BE2C (cell line): ENCODE results near the gene EFCAB12.
"Not testable (repeated sequence)": the region's sequence is repeated elsewhere in the genome, so short reads cannot be mapped to it uniquely, and the experiment has no call there.

Experiments
- DNase-seq: peaks from one replicate; pipeline ENCODE4 v3.0.0-alpha.2; 2020
- H3K27me3 ChIP-seq: fragments of 250-450 bp; sonication (Bioruptor Pico); 2 replicates; pipeline ENCODE4 v1.5.1; 2020; ENCODE audit warnings: mild to moderate bottlenecking
- H3K36me3 ChIP-seq: fragments of 250-450 bp; sonication (Bioruptor Pico); 2 replicates; pipeline ENCODE4 v1.5.1; 2020; ENCODE audit warnings: mild to moderate bottlenecking
- H3K4me1 ChIP-seq: fragments of 250-450 bp; sonication (Bioruptor Pico); 2 replicates; pipeline ENCODE4 v1.5.1; 2020
- H3K4me3 ChIP-seq: 2 replicates; pipeline ENCODE4 v1.5.1; 2011; ENCODE audit warnings: low read depth, low read length
- H3K9me3 ChIP-seq: fragments of 250-450 bp; sonication (Bioruptor Pico); 2 replicates; pipeline ENCODE4 v1.5.1; 2020
- TF ChIP-seq, protein P1 (sequence below): IDR thresholded peaks from 2 replicates; pipeline ENCODE4 v1.5.1; 2012; ENCODE audit warnings: mild to moderate bottlenecking, low read depth, low read length

Gene EFCAB12

GRCh38 chr3:129402210-129402609 is 26.2 kb downstream of the EFCAB12 start:
- no peak for DNase-seq
- Histone ChIP-seq H3K36me3 (0 out of 2 replicates have a peak, but pooled peaks cover 3% of the 10 kb centered on the region), H3K4me3 (no peak overlapping the region), H3K4me1 (no peaks in the 10 kb centered on the region), H3K9me3 (no peaks in the 10 kb centered on the region), H3K27me3 (no peaks in the 10 kb centered on the region)
- TF ChIP-seq, protein P1, sequence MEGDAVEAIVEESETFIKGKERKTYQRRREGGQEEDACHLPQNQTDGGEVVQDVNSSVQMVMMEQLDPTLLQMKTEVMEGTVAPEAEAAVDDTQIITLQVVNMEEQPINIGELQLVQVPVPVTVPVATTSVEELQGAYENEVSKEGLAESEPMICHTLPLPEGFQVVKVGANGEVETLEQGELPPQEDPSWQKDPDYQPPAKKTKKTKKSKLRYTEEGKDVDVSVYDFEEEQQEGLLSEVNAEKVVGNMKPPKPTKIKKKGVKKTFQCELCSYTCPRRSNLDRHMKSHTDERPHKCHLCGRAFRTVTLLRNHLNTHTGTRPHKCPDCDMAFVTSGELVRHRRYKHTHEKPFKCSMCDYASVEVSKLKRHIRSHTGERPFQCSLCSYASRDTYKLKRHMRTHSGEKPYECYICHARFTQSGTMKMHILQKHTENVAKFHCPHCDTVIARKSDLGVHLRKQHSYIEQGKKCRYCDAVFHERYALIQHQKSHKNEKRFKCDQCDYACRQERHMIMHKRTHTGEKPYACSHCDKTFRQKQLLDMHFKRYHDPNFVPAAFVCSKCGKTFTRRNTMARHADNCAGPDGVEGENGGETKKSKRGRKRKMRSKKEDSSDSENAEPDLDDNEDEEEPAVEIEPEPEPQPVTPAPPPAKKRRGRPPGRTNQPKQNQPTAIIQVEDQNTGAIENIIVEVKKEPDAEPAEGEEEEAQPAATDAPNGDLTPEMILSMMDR: no peak

DNA sequence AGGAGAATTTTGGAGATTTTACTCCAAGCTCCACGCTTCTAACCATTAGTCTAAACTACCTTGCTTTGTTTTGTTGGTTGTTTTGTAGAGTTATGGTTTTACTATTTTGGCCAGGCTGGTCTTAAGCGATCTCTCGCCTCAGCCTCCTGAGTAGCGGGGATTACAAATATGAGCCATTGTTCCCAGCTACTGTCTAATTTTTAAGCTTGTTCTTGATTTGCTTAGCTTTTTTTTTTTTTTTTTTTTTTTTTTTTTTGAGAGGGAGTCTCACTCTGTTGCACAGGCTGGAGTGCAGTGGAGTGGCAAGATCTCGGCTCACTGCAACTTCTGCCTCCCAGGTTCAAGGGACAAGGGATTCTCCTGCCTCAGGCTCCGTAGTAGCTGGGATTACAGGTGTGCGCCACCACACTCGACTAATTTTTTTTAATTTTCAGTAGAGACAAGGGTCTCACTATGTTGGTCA is 28.5 kb downstream of the EFCAB12 start:
- Histone ChIP-seq H3K4me3 (peak overlapping the region; percentile 93), H3K36me3 (peaks cover 11% of the 10 kb centered on the region), H3K27me3 (no peaks in the 10 kb centered on the region), H3K9me3 (no peaks in the 10 kb centered on the region), H3K4me1 (no peaks in the 10 kb centered on the region)
- TF ChIP-seq, protein P1: no peak
- no peak for DNase-seq

- peak; percentile 88 for DNase-seq
- Histone ChIP-seq H3K9me3 (no peaks in the 10 kb centered on the region), H3K27me3 (no peaks in the 10 kb centered on the region), H3K4me1 (no peaks in the 10 kb centered on the region), H3K36me3 (peaks cover 11% of the 10 kb centered on the region), H3K4me3 (peak overlapping the region; percentile 93)
- TF ChIP-seq, protein P1: peak; percentile 95
Measured at GRCh38 chr3:129399145-129399894, 29.1 kb downstream of the EFCAB12 start.

DNA sequence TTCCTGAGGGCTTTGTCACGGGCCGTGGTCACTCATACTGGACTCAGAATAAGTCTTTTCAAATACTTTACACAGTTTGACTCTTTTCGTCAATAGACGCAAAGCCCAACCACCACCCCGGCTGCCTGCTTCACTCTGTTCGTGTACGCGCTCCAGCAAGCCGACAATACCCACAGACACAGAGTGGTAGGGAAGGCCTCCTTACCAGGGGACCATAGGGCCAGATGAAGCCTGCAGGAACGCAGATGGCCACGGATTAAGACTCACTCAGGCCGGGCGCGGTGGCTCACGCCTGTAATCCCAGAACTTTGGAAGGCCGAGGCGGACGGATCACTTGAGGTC is 29.7 kb downstream of the EFCAB12 start:
- Histone ChIP-seq H3K4me3 (peak overlapping the region; percentile 93), H3K4me1 (no peaks in the 10 kb centered on the region), H3K9me3 (no peaks in the 10 kb centered on the region), H3K36me3 (peaks cover 11% of the 10 kb centered on the region), H3K27me3 (no peaks in the 10 kb centered on the region)
- TF ChIP-seq, protein P1: no peak
- peak; percentile 28 for DNase-seq

DNA sequence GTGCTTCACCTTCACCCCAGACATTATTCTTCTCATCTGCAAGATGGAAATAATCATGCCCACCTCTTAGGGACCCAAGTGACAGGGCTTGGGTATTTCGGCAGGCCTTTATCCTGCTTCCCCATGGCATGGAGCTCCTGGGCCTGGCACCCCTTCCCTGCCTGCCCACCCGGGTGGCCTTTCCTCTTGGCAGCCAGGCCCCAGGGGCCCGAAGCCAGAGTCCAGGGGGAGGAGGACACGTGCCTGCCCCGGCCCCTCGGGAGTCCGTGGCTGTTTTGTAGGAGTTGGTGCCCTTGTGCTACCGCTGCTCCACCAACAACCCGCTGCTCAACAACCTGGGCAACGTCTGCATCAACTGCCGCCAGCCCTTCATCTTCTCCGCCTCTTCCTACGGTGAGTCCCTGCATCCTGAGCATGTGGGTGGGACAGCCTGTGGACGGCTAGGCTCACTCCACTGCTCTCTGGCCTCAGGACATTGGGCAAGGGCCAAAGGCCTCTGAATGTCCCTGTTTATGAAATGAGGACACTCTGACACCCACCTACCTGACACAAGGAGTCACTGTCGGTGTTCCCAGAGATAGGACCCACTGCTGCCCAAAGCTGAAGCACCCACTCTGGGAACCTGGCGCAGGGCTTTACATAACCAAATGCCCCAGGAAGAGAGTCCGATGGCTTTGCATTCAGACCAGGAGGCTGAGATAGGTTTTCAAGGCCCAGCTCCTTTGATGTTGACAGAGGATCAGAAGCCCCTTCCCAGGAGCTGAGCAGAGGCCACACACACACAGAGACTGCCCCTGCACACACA is 34.5 kb downstream of the EFCAB12 start:
- not testable (repeated sequence) for H3K4me3 ChIP-seq, DNase-seq, H3K4me1 ChIP-seq, H3K27me3 ChIP-seq, H3K9me3 ChIP-seq
- H3K36me3 ChIP-seq: peaks cover 29% of the 10 kb centered on the region

GRCh38 chr3:129393271-129393670 is 35.2 kb downstream of the EFCAB12 start:
- Histone ChIP-seq H3K36me3 (peaks cover 28% of the 10 kb centered on the region), H3K9me3 (no peaks in the 10 kb centered on the region), H3K4me1 (no peaks in the 10 kb centered on the region), H3K27me3 (no peaks in the 10 kb centered on the region), H3K4me3 (no peak overlapping the region)
- DNase-seq: no peak
- TF ChIP-seq, protein P1: no peak

GRCh38 chr3:129392106-129392887 is 36.1 kb downstream of the EFCAB12 start:
- H3K36me3 ChIP-seq: peaks cover 31% of the 10 kb centered on the region
- DNase-seq, H3K9me3 ChIP-seq: not testable (repeated sequence)

GRCh38 chr3:129391583-129391982 is 36.9 kb downstream of the EFCAB12 start:
- H3K36me3 ChIP-seq: peaks cover 31% of the 10 kb centered on the region
- H3K9me3 ChIP-seq, DNase-seq, H3K4me3 ChIP-seq, H3K27me3 ChIP-seq, H3K4me1 ChIP-seq: not testable (repeated sequence)

More at GRCh38 chr3:129392106-129392887, 36.1 kb downstream of the EFCAB12 start:
- H3K4me3 ChIP-seq, H3K27me3 ChIP-seq, H3K4me1 ChIP-seq: not testable (repeated sequence)
